Measurements from ENCODE around the gene DCTN5.
"Not testable (repeated sequence)": the region's sequence is repeated elsewhere in the genome, so short reads cannot be mapped to it uniquely, and the experiment has no call there.

The DCTN5 gene

DNA sequence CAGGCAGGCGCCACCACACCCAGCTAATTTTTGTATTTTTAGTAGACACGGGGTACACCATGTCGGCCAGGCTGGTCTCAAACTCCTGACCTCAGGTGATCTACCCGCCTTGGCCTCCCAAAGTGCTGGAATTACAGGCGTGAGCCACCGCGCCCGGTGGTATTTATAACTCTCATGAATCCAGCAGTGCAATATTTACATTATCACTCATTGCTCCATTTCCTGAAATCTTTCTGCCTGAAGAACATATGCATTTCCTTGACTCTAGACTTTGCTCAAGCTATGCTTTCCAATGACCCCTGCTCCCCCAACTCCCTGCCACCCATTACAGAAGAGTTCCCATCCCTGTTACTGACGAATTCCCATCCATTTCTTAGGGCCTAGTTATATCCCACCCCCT is 25.5 kb upstream of the DCTN5 start:
- no peak overlapping the region for H3K9ac ChIP-seq (ENCODE audit: low read length)
- H3K36me3 ChIP-seq (ENCODE audit: control insufficient read depth, insufficient read depth, low read length, severe bottlenecking), result peaks cover 80% of the 10 kb centered on the region
- H3K9me3 ChIP-seq (ENCODE audit: control insufficient read depth, low read length), result no peaks in the 10 kb centered on the region

DNA sequence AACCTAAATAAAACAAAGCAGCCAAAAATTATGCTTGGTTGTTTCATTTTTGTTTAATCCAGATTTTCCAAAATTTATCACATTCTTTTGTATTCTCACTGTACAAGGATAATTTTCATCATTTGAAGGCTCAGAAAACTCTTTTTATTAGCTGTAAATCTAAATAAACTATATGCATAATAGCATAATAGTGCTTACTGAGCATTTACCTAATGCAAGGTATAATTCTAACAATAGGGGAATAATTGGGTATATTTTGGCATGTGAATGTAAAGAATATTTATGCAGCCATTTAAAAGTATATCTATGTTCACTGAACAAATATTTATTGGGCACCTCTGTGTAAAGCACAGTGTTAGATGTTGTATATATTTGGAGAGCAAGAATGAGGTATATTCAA is 17.2 kb upstream of the DCTN5 start:
- Histone ChIP-seq H3K4me1 (ENCODE audit: control insufficient read depth, insufficient read depth, low read length) (no peaks in the 10 kb centered on the region), H3K36me3 (ENCODE audit: control insufficient read depth, insufficient read depth, low read length, severe bottlenecking) (peaks cover 87% of the 10 kb centered on the region), H3K9ac (ENCODE audit: low read length) (no peak overlapping the region), H3K9me3 (ENCODE audit: control insufficient read depth, low read length) (no peaks in the 10 kb centered on the region), H3K27me3 (replicated peaks; ENCODE audit: control insufficient read depth, insufficient read depth, low read length) (no peaks in the 10 kb centered on the region), H3K4me3 (ENCODE audit: low read length) (no peak overlapping the region)
- no peak for DNase-seq (ENCODE audit: low read depth)

More for the DNA sequence above, 25.5 kb upstream of the DCTN5 start:
- no peaks in the 10 kb centered on the region for H3K27me3 ChIP-seq (replicated peaks; ENCODE audit: control insufficient read depth, insufficient read depth, low read length)
- DNase-seq (ENCODE audit: low read depth), result no peak
- H3K4me3 ChIP-seq (ENCODE audit: low read length), result no peak overlapping the region
- H3K4me1 ChIP-seq (ENCODE audit: control insufficient read depth, insufficient read depth, low read length), result no peaks in the 10 kb centered on the region

DNA sequence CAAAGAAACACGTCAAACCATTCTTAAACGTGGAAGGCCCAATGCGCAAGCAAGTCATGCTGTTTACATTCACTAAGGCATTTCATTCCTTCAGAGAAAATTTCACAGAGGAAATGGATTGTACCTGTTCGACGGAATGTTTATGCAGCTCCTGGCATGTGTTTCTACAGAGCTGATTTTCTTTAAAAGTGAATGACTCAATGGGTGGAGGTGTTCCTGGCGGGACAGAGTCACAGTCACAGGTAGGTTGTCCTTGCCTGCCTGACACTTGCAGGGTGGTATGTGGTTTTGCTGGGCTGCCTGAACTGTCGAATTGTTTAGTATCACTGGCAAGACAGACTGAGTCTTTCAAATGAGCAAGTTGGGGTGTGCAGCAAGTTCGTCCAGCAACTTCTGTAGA is 11.8 kb upstream of the DCTN5 start:
- no peaks in the 10 kb centered on the region for H3K4me1 ChIP-seq (ENCODE audit: control insufficient read depth, insufficient read depth, low read length)
- H3K36me3 ChIP-seq (ENCODE audit: control insufficient read depth, insufficient read depth, low read length, severe bottlenecking), result peaks cover 69% of the 10 kb centered on the region
- no peak overlapping the region for H3K4me3 ChIP-seq (ENCODE audit: low read length)
- no peak for DNase-seq (ENCODE audit: low read depth)
- no peaks in the 10 kb centered on the region for H3K9me3 ChIP-seq (ENCODE audit: control insufficient read depth, low read length)
- no peaks in the 10 kb centered on the region for H3K27me3 ChIP-seq (replicated peaks; ENCODE audit: control insufficient read depth, insufficient read depth, low read length)
- no peak overlapping the region for H3K9ac ChIP-seq (ENCODE audit: low read length)

DNA sequence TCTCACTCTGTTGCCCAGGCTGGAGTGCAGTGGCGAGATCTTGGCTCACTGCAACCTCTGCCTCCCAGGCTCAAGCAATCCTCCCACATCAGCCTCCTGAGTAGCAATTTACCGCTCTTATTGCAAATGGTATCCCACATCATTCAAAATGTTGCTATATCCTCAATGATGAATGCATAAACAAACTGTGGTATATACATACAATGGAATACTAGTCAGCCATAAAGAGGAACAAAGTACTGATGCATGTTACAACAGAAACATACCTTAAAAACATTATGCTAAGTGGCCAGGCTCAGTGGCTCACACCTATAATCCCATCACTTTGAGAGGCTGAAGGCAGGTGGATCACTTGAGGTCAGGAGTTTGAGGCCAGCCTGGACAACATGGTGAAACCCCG is 9.4 kb upstream of the DCTN5 start:
- not testable (repeated sequence) for H3K4me3 ChIP-seq (ENCODE audit: low read length); DNase-seq (ENCODE audit: low read depth); H3K9ac ChIP-seq (ENCODE audit: low read length); H3K27me3 ChIP-seq (replicated peaks; ENCODE audit: control insufficient read depth, insufficient read depth, low read length); H3K4me1 ChIP-seq (ENCODE audit: control insufficient read depth, insufficient read depth, low read length); H3K9me3 ChIP-seq (ENCODE audit: control insufficient read depth, low read length)
- peaks cover 70% of the 10 kb centered on the region for H3K36me3 ChIP-seq (ENCODE audit: control insufficient read depth, insufficient read depth, low read length, severe bottlenecking)

DNA sequence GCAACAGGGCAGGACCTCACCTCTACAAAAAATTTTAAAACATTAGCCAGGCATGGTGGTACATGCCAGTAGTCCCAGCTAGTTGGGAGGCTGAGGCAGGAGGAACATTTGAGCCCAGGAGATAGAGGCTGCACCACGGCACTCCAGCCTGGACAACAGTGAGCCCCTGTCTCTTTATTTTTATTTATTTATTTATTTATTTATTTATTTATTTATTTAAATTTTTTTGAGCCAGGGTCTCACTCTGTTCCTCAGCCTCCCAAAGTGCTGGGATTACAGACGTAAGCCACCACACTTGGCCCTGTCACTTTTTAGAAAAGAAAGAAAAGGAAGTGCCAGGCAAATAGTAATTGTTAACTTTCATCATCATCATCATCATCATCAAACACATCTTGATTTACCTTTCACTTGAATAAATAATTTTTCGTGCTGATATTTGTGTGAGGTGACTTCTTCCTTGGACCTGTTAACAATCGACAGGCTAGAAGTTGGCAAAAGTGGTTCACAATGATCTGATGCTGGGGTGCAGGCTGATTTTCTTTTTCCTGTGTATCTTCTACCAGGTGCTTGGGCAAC is 6.7 kb upstream of the DCTN5 start:
- Histone ChIP-seq H3K4me3 (ENCODE audit: low read length) (no peak overlapping the region), H3K27me3 (replicated peaks; ENCODE audit: control insufficient read depth, insufficient read depth, low read length) (no peaks in the 10 kb centered on the region), H3K9me3 (ENCODE audit: control insufficient read depth, low read length) (no peaks in the 10 kb centered on the region), H3K36me3 (ENCODE audit: control insufficient read depth, insufficient read depth, low read length, severe bottlenecking) (peaks cover 60% of the 10 kb centered on the region), H3K4me1 (ENCODE audit: control insufficient read depth, insufficient read depth, low read length) (no peaks in the 10 kb centered on the region), H3K9ac (ENCODE audit: low read length) (no peak overlapping the region)
- no peak for DNase-seq (ENCODE audit: low read depth)

DNA sequence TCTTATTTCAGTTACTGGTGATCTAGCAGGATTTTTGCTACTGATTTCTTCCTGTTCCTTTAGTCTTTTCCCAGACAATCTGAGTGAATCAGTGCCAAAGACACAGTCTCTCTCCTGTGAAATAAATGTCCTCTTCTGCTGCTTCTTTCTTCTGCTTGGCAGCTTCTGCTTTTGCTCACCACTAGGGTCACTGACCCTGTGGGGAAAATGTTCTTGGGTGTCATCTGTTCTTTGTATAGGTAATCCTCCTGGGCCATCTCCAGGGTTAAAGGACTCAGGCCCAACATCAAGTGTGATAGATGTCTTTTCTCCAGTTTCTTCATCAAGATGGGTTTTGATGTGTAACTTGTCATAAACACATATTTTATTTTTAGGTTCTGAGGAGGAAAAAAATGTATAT is 5.3 kb upstream of the DCTN5 start:
- H3K9me3 ChIP-seq (ENCODE audit: control insufficient read depth, low read length), result no peaks in the 10 kb centered on the region
- no peak overlapping the region for H3K9ac ChIP-seq (ENCODE audit: low read length)
- peaks cover 50% of the 10 kb centered on the region for H3K36me3 ChIP-seq (ENCODE audit: control insufficient read depth, insufficient read depth, low read length, severe bottlenecking)
- peaks cover 8% of the 10 kb centered on the region for H3K4me1 ChIP-seq (ENCODE audit: control insufficient read depth, insufficient read depth, low read length)
- H3K27me3 ChIP-seq (replicated peaks; ENCODE audit: control insufficient read depth, insufficient read depth, low read length), result no peaks in the 10 kb centered on the region
- H3K4me3 ChIP-seq (ENCODE audit: low read length), result no peak overlapping the region
- DNase-seq (ENCODE audit: low read depth), result no peak

DNA sequence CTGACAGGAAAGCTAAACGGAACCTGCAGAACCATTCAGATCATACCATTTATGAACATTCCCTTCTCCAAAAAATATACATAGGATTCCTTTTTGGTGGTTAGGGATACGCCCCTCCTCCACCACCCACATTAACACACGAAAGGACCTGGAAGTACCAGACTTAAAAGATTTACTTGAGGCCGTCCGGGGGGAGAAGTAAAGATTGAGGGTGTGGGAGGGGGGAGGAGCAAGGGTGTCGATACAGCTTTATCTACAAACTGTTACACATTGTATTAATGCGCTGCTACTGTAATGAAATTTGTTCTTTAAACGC is 693 bp upstream of the DCTN5 start:
- no peak for DNase-seq (ENCODE audit: low read depth)

DNA sequence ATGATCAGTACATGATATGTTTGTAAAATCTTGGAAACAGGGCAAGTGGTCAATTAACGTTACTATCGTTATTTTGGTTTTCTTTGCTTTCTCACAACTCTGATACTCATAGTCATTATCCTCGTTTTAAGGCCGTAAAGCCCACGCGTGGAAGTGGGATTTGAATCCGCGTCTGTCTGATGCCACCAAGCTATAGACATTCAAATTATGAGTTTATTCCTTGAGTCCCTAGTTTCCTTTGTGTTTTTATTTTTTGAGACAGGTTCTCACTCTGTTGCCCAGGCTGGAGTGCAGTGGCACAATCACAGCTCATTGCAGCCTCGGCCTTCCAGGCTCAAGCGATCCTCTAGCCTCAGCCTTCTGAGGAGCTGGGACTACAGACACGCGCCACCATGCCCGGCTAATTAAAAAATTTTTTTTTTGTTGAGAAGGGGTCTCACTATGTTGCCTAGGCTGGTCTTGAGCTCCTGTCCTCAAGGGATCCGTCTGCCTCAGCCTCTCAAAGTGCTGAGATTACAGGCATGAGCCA is 1.0 kb downstream of the DCTN5 start:
- peaks cover 43% of the 10 kb centered on the region for H3K36me3 ChIP-seq (ENCODE audit: control insufficient read depth, insufficient read depth, low read length, severe bottlenecking)
- H3K9ac ChIP-seq (ENCODE audit: low read length), result peak overlapping the region; percentile 99
- DNase-seq (ENCODE audit: low read depth), result no peak
- no peaks in the 10 kb centered on the region for H3K9me3 ChIP-seq (ENCODE audit: control insufficient read depth, low read length)
- peaks cover 17% of the 10 kb centered on the region for H3K4me1 ChIP-seq (ENCODE audit: control insufficient read depth, insufficient read depth, low read length)
- H3K4me3 ChIP-seq (ENCODE audit: low read length), result peak overlapping the region; percentile 100
- H3K27me3 ChIP-seq (replicated peaks; ENCODE audit: control insufficient read depth, insufficient read depth, low read length), result no peaks in the 10 kb centered on the region

More for the DNA sequence above, 693 bp upstream of the DCTN5 start:
- no peaks in the 10 kb centered on the region for H3K9me3 ChIP-seq (ENCODE audit: control insufficient read depth, low read length)
- peaks cover 17% of the 10 kb centered on the region for H3K4me1 ChIP-seq (ENCODE audit: control insufficient read depth, insufficient read depth, low read length)
- H3K9ac ChIP-seq (ENCODE audit: low read length), result peak overlapping the region; percentile 99
- no peaks in the 10 kb centered on the region for H3K27me3 ChIP-seq (replicated peaks; ENCODE audit: control insufficient read depth, insufficient read depth, low read length)
- peak overlapping the region; percentile 100 for H3K4me3 ChIP-seq (ENCODE audit: low read length)
- H3K36me3 ChIP-seq (ENCODE audit: control insufficient read depth, insufficient read depth, low read length, severe bottlenecking), result peaks cover 39% of the 10 kb centered on the region

DNA sequence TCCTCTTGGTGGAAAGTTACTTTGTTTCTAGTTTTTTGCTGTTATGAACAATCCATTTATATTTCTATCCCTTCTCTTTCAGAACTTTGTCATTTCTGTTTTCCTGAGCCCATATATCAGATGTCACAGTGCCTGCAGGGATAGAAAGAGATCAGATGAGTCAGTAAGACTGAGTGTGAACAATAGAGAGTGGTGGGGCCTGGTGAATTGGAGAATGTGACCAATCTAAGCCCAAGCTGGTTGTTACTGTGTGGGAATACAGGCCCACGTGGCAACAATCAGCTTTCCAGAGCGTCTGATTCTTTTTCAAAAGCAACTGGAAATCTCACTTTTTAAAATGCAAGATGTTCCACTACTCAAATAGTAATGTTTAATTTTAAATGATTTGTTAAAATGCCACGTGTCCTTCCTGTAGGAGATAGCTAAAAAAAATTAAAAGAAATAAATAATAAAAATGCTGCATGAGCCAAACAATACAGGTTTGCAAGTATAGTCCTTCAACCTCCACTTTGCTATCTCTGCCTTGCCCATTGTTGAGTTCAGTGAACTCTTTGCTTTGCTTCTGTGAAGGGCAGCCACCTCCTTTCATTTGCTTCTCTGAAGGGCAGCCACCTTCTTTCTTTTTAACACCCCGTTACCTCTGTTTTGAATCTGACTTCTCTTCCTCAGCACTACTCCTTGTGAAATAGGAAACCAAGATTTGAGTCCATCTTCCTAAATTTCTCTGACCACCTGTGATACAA is 9.6 kb downstream of the DCTN5 start:
- no peak overlapping the region for H3K4me3 ChIP-seq (ENCODE audit: low read length)
- no peak overlapping the region for H3K9ac ChIP-seq (ENCODE audit: low read length)
- no peaks in the 10 kb centered on the region for H3K9me3 ChIP-seq (ENCODE audit: control insufficient read depth, low read length)
- no peaks in the 10 kb centered on the region for H3K4me1 ChIP-seq (ENCODE audit: control insufficient read depth, insufficient read depth, low read length)
- H3K36me3 ChIP-seq (ENCODE audit: control insufficient read depth, insufficient read depth, low read length, severe bottlenecking), result peaks cover 76% of the 10 kb centered on the region
- no peaks in the 10 kb centered on the region for H3K27me3 ChIP-seq (replicated peaks; ENCODE audit: control insufficient read depth, insufficient read depth, low read length)
- DNase-seq (ENCODE audit: low read depth), result peak; percentile 11

DNA sequence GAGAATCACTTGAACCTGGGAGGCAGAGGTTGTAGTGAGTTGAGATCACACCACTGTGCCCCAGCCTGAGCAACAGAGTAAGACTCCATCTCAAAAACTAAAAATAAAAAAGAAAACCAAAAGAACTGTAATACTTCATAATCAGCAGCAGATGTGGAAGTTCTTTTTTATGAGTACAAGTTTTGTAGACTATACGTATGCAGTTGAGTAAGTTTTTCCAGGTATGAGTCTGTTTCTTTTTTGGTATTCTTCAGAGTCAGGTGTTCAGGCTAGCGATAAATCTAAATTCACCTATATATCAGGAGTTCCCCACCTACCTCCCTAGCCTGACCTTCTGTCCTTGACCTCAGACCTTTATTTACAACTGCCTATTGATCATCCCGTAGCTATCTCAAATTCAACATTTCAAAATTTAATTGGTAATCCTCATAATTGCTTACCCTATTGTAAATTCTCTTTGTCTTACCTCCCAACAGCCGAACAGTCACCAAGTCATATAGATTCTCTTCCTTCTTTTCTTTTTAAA is 10.7 kb downstream of the DCTN5 start:
- Histone ChIP-seq H3K27me3 (replicated peaks; ENCODE audit: control insufficient read depth, insufficient read depth, low read length) (no peaks in the 10 kb centered on the region), H3K4me3 (ENCODE audit: low read length) (no peak overlapping the region), H3K9me3 (ENCODE audit: control insufficient read depth, low read length) (no peaks in the 10 kb centered on the region), H3K4me1 (ENCODE audit: control insufficient read depth, insufficient read depth, low read length) (no peaks in the 10 kb centered on the region), H3K9ac (ENCODE audit: low read length) (no peak overlapping the region), H3K36me3 (ENCODE audit: control insufficient read depth, insufficient read depth, low read length, severe bottlenecking) (peaks cover 65% of the 10 kb centered on the region)
- no peak for DNase-seq (ENCODE audit: low read depth)

DNA sequence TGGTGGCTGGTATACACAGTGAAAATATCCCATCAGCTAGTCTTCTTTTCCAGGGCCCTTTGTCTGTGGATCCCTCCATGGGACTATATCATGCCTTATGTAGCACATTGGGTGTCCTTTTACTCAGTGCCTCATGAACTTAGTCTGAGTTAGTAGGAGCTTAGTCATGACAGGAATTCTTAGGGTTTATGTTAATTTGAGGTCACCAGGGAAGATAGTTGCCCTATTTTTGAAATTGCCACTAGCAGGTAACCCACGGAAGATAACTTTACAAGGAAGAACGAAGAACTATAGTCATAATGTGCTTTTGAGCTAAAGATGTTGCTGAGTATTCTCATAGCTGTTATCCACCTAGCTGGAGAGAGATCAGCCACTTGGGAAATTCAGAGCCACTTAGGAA is 22.7 kb downstream of the DCTN5 start:
- H3K9me3 ChIP-seq (ENCODE audit: control insufficient read depth, low read length), result no peaks in the 10 kb centered on the region
- DNase-seq (ENCODE audit: low read depth), result no peak
- no peak overlapping the region for H3K4me3 ChIP-seq (ENCODE audit: low read length)
- H3K27me3 ChIP-seq (replicated peaks; ENCODE audit: control insufficient read depth, insufficient read depth, low read length), result no peaks in the 10 kb centered on the region
- peaks cover 98% of the 10 kb centered on the region for H3K36me3 ChIP-seq (ENCODE audit: control insufficient read depth, insufficient read depth, low read length, severe bottlenecking)
- H3K9ac ChIP-seq (ENCODE audit: low read length), result no peak overlapping the region
- H3K4me1 ChIP-seq (ENCODE audit: control insufficient read depth, insufficient read depth, low read length), result peaks cover 11% of the 10 kb centered on the region

Measured in adipocyte (in vitro differentiated cells).